HG03378 (cell line): ENCODE results near the gene EFCAB10.
"Not testable (repeated sequence)": the region's sequence is repeated elsewhere in the genome, so short reads cannot be mapped to it uniquely, and the experiment has no call there.

Source experiments
- ATAC-seq: cut with Tn5 transposase; IDR thresholded peaks from one replicate; pipeline ENCODE4 v1.9.1; 2021; ENCODE audit warnings: mild to moderate bottlenecking, moderate library complexity; ENCODE audit not compliant: unreplicated experiment

EFCAB10 gene

GRCh38 chr7:105599551-105599950, 18.3 kb upstream of the EFCAB10 start:
- ATAC-seq = no peak

- not testable (repeated sequence) for ATAC-seq
These were observed 17.8 kb upstream of the EFCAB10 start for GRCh38 chr7:105599080-105599479.

GRCh38 chr7:105596866-105597265, 15.6 kb upstream of the EFCAB10 start:
- ATAC-seq = no peak

DNA sequence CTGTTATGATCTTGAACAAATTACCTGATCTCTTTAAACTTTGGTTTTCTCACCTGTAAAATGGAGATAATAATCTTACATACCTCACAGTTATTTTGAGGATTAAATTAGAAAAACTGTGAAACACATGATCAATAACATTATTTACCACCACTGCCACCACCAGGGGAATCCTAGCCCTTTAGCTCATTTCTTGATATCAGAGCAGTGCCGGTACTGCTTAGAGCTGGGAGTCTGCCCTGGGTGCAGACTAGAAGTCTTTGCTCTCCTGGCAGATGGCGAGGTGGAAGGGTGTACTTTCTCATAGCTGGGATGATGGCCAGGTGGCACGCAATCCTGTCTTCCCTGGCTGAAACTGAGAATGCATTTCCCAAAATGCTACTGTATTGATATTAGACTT, 12.7 kb upstream of the EFCAB10 start:
- no peak for ATAC-seq

- ATAC-seq = no peak
These were observed 10.2 kb upstream of the EFCAB10 start for GRCh38 chr7:105591522-105591921.

GRCh38 chr7:105590793-105591192, 9.5 kb upstream of the EFCAB10 start:
- ATAC-seq = no peak

DNA sequence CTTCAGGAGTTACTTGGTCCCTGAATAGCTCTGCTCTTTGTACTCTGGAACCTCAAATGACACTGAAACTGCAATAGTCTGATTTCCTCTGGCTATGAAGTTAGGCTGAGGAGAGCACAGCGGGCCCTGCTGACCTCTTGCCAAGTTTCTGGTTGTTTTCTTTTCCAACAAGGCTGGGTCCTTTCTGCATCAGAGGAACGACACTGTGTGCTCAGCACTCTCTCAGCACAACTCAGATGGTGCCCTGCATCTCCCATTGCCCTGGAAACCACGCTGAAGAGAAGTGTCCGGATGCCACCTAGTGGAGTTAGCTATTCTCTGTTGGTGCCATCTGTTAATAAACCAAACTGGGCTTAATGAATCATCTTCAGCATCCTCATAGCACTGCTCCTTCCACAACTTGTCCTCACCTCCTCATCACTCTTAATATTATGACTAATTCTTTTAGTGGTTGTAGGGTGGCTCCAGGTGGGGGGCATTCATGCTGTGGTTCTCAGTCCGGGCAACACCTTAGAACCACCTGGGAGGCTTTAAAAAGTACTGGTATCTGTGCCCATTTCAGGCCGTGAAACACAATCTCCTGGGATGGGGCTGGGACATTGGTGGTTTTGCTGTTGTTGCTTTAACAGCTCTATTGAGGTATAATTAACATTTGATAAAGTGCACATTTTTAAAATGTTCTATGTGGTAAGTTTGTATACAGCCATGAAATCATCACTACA, 8.2 kb upstream of the EFCAB10 start:
- peak; percentile 85 for ATAC-seq

GRCh38 chr7:105587909-105588635, 6.8 kb upstream of the EFCAB10 start:
- no peak for ATAC-seq

DNA sequence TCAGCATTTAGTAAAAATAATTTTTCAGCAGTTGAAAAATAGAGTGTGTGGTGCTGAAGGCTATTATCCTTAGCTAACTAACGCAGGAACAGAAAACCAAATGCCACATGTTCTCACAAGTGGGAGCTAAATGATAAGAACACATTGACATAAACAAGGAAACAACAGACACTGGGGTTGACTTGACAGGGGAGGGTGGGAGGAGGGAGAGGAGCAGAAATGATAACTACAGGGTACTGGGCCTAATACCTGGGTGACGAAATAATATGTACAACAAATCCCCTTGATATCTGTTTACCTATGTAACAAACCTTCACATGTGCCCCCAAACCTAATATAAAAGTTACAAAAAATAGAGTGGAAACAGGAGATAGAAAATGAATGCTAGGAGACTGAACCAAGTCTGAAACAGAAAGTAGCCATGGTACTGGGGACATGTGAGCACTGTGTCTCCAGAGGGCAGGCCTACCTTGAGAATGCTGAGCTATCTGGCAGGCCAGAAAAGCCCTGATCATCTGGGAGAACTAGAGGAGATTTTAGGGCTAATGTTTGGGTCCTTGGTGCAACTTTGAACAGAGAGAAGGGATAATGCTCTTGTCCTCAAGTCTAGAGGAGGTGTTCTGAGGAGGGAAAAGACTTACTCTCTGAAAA, 4.7 kb upstream of the EFCAB10 start:
- no peak for ATAC-seq

DNA sequence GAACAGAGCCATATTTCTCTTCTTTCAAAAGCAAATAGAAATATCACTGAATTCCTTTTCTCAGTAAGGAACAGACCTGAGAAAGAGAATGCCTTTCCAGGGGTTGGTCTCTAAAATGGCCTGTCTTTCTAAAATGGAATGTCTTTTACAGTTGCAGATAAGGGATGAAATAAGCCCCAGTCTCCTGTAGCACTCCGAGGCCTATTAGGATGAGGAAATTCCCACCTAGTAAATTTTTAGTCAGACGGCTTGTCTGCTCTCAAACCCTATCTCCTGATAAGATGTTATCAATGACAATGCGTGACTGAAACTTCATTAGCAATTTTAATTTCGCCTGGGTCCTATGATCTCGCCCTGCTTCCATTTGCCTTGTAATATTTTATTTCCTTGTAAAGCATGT, 2.9 kb upstream of the EFCAB10 start:
- no peak for ATAC-seq

DNA sequence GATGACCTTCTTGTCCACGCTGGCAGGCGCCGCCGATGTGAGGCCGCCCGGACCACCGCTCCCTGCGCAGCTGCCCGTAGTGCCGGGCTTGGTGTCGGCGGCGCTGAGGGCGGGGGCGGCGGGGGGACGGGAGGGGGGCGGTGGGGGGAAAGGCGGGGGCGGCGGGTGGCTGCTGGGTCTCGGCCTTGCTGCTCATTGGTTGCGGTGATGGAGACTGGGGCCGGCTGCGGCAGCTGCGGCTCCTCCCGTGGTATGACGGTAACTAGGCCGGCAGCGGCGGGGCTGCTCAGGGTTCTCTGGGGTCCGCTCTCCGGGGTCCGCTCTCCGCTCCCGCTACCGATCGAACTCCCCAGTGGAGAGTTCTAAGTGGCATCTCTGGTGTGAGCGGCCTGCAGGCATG, 1.8 kb upstream of the EFCAB10 start:
- ATAC-seq = no peak

DNA sequence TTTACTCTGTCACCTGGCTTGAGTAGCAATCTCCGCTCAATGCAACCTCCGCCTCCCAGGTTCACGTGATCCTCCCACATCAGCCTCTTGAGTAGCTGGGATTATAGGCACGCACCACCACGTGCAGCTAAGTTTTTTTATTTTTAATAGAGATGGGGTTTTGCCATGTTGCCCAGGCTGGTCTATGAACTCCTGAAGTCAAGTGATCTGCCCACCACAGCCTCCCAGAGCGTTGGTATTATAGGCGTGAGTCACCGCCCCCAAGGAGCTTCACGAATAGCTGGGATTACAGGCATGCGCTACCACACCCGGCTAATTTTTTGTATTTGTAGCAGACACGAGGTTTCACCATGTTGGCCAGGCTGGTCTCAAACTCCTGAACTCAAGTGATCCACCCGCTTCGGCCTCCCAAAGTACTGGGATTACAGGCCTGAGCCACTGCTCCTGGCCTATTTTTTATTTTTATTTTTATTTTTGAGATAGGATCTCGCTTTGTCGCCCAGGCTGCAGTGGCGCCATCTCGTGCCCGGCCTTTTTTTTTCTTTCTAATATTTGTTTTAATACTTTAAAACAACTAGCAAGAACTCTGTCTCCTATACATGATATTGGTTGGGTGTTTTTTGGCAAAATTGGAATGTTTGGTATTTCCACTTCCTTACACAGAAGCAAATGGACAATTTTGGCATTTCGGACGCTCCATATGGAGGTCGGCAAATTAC, 1.1 kb downstream of the EFCAB10 start:
- ATAC-seq = no peak

- no peak for ATAC-seq
These were observed 2.8 kb downstream of the EFCAB10 start for GRCh38 chr7:105578496-105578895.

- no peak for ATAC-seq
These were observed 4.0 kb downstream of the EFCAB10 start for GRCh38 chr7:105577251-105577650.

GRCh38 chr7:105571891-105572290, 9.4 kb downstream of the EFCAB10 start:
- ATAC-seq = no peak

- no peak for ATAC-seq
These were observed 13.5 kb downstream of the EFCAB10 start for GRCh38 chr7:105567821-105568220.

GRCh38 chr7:105567024-105567423, 14.3 kb downstream of the EFCAB10 start:
- ATAC-seq = no peak

- ATAC-seq = no peak
These were observed 16.1 kb downstream of the EFCAB10 start for GRCh38 chr7:105565190-105565589.

- ATAC-seq = no peak
These were observed 21.4 kb downstream of the EFCAB10 start for GRCh38 chr7:105559926-105560325.

DNA sequence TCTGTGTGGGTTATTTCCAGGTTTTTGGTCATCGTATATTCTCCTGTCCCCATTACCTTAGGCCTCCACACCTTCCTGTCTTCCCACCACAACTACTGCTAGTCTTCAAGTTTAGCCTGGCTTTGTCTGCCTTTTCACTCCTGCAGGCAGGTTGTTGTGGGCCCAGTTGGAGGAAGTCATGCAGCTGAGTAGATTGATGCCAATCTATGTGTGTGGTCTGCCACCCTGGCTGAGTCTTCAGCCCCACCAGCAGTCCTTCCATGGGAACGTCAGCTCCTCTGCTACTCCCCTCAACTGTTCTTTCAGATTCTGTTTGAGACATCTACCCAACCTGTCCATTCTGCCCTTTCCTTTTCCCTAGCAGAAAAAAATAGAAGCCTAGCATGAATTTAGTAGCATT, 43.0 kb downstream of the EFCAB10 start:
- no peak for ATAC-seq

- no peak for ATAC-seq
These were observed 48.4 kb downstream of the EFCAB10 start for GRCh38 chr7:105532709-105533460.
